HG02763 (cell line): Measurements from ENCODE around the gene PLN.

Experiments
- ATAC-seq: cut with Tn5 transposase; IDR thresholded peaks from one replicate; pipeline ENCODE4 v1.9.1; 2021; ENCODE audit warnings: mild to moderate bottlenecking, moderate library complexity; ENCODE audit not compliant: unreplicated experiment

Gene PLN

GRCh38 chr6:118577972-118578371, 29.9 kb downstream of the PLN start:
- ATAC-seq: no peak

DNA sequence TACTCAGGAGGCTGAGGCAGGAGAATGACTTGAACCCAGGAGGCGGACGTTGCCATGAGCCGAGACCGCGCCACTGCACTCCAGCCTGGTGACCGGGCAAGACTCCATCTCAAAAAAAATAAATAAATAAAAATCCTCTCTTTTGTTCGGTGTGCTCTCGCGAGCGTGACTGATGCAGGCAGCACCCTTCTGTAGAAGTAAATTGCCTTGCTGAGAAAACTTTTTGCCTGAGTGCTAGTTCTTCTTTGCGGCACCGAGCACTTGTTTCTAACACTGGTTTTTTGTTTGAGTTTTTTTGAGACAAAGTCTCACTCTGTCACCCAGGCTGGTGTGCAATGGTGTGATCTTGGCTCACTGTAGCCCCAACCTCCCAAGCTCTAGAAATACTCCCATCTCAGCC, 30.5 kb downstream of the PLN start:
- ATAC-seq: no peak

GRCh38 chr6:118579786-118580185, 31.7 kb downstream of the PLN start:
- ATAC-seq: no peak

DNA sequence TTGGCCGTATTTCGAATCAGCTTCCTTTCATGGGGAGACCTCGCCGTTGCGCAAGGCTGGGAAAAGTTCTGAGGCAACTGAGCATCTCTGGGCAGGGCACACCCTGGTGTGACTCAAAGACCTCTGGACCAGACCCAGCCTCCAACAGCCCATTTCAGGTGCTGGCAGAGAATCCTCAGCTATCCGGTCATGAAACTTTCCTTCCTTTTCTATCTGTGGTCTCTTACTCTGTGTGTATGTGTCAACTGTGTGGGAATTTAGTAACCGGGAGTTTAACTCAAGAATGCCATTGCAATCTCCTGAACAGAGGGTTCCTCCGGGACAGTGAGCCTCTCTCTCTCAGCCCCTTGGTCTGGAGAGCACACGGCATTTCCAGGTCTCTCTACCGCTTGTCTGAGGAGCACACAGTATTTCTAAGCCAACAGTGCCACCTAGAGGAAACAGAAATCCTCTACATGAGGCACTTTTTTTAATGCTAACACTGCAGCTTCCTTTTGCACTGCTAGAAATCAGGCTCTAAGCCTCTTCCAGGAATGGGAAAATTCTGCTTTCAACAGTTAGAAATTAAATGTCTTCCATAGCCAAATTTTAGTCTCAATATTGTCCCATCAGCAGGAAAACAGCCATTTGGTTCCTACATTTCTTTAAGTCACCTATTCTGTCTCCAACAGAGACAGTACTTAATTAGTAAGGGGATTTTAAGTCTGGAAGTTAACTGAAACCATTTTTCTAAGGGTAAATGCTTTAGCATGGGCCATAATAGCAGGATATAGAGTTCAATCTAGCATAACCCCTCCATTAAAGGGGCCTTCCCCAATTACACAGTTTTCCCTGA, 32.7 kb downstream of the PLN start:
- ATAC-seq: no peak

GRCh38 chr6:118581489-118581959, 33.4 kb downstream of the PLN start:
- ATAC-seq: no peak

DNA sequence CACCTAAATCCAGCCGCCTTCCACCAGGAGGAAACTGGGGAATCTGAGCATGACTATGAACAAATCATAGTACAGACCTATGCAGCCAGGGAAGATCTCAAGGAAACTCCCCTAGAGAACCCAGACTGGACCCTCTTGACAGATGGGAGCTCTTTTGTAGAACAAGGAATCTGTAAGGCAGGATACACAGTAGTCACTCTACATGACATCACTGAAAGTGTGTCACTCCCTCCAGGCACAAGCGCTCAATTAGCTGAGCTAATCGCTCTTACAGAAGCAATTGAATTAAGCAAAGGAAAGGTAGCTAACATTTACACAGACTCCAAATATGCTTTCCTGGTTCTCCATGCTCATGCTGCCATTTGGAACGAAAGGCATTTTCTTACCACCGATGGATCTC, 36.8 kb downstream of the PLN start:
- ATAC-seq: no peak

DNA sequence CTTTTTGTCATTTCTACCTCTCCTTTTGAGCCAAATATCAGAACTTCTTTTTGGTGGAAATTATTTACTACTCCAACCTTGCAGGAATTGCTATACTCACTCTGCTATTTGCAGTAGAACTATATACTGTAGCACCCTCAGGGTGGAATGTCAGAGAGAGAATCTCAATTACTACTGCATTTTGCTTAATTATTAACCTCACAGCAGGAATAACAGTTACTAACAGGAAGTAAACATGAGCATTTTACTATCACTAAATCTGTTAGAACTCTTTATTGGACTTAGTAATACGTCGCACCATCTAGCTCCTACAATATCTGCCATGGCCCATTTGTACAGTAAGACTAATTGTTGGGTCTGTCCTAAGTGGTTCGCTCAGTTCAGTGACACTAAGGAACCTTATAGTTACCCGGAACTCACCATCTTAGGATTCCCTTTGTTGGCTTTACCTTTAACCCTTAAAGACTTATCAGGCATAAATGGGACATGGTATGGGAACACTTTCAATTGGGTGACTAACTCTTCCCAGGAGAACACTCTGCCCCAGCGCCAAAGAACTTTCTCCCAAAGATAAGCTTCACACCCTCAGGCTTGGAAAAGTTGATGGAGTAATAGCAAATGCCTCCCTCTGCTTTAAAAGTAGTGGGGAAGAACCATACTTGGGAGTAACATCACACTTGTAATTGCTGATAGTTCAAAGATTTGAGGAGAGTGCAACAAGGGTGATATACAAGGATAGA, 38.8 kb downstream of the PLN start:
- no peak for ATAC-seq

- no peak for ATAC-seq
These were observed 40.5 kb downstream of the PLN start for GRCh38 chr6:118588626-118589025.

DNA sequence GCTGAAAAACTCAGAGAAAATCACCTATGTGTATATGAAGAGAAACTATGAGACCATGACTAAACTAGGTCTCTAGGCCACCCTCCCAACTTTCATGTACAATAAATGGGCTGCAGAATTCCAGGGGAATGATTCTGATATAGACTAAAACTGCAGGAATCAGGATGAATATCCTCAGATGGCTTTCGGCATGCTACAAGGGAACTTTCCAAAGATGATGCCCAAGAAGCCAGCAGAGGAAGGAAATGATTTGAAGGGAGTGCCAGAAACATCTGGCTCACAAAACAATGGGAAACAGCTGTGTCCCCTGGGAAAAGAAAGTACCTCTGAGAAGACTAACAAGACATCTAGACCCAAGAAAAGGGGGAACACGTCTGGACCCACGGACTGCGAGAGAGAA, 41.1 kb downstream of the PLN start:
- ATAC-seq: no peak

DNA sequence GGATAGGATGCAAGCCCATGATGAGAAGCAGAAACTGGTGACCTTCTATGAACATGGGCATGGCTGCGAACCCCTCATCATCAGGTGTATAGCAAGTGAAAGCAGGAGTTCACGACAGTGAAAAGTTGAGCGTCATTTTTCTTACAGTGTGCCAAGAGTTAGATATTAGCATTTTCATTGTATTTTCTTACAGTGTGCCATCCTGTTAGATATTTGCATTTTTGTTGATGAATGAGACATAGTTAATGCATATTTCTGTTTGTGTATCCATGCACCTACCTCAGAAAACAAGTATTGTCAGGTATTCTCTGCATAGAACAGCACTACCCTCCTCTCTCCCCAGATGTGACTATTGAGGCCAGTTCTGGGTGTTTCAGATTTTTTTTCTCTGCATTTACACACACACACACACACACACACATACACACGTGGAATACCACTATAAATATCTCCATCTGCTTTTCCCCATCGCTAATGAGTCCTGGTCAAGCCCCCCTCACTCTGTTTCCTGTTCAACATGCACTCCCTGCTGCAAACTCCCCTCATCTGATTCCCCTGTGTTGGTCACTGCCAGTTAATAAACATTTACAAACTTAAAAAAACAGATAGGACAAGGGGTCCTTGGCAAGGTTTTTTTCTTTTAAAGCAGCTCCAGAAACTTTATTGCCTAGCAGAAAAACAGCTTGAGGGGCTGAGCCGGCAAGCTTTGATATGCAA, 41.7 kb downstream of the PLN start:
- ATAC-seq: no peak

- ATAC-seq: no peak
These were observed 43.8 kb downstream of the PLN start for GRCh38 chr6:118591897-118592296.

GRCh38 chr6:118594877-118595276, 46.8 kb downstream of the PLN start:
- no peak for ATAC-seq

GRCh38 chr6:118596774-118597320, 48.8 kb downstream of the PLN start:
- ATAC-seq: no peak

GRCh38 chr6:118597636-118598035, 49.5 kb downstream of the PLN start:
- no peak for ATAC-seq

DNA sequence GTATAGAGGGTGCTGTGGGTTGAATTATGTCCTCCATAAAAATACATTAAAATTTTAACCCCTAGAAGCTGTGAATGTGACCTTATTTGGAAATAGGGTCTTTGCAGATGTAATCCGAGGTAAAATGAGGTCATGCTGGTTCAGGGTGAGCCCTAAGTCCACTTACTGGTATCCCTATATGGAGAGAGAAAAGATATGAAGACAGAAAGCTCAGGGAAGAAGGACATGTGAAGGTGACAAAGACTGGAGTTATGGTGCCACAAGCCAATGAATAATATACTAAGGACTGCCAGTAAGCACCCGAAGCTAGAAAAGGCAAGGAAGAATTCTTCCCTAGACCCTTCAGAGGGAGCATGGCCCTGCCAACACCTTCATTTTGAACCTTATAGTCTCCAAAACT, 50.2 kb downstream of the PLN start:
- no peak for ATAC-seq

- ATAC-seq: no peak
These were observed 54.2 kb downstream of the PLN start for GRCh38 chr6:118602300-118602699.

DNA sequence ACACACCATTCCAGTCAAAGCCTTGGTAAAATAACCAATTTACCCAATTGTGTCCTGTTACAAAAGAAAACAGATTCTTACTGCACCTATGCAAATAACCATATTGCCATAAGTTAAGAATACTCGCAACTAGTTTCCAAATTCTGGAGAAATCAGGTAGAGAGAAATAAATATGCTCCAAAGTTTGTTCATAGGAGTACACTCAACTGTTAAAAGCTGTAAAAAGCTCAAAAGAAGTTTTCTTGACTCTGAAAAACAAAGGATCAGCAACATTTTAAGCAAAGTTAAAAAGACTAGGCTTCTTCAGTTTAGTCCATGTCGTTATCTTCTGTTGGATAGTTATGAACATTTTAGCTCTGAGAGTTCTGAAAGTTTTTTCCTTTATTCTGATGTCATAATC, 55.3 kb downstream of the PLN start:
- no peak for ATAC-seq

GRCh38 chr6:118606268-118606667, 58.2 kb downstream of the PLN start:
- ATAC-seq: no peak

DNA sequence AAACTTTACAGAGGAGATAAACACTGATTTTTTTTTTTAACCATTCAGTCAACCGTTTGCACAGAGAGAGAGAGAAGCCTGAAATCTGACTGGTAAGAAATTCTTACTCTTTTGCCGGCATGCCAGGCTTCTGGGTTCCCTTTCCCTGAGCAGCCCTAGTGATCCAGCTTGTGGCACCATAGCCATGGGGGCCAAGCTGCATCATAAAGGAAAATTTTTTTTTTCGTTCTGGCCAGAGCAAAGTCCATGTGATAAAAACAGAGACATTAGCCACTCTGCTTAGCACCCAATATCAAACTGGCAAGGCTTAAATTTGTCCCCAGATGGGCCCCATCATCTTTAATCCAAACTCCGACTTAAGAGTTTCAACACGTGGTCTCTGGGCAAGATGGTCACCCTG, 58.8 kb downstream of the PLN start:
- ATAC-seq: no peak
